Stimulated activated effector memory CD8-positive, alpha-beta T cell treated with anti-CD3 and anti-CD28 coated beads, Interleukin-12 subunit alpha, Interleukin-12 subunit beta, amount 100 ng/mL, for 72 hours (primary cell): ENCODE measurements around the gene STRIP1.
"Not testable (repeated sequence)": the region's sequence is repeated elsewhere in the genome, so short reads cannot be mapped to it uniquely, and the experiment has no call there.

ENCODE experiments used
- ATAC-seq: fragments of 150-1000 bp; cut with Tn5 transposase; 2 replicates; pipeline ENCODE4 v1.10.0; 2021
- DNase-seq, 2 donors: peaks; one replicate each; pipeline ENCODE4 v3.0.0; 2021 to 2022; ENCODE audit warnings: low spot score in 2 of 2
- H3K27ac Mint-ChIP-seq: one replicate; pipeline ENCODE4 v1.8.0; 2022; ENCODE audit warnings: mild to moderate bottlenecking, mixed read lengths
- H3K36me3 Mint-ChIP-seq: one replicate; pipeline ENCODE4 v1.8.0; 2022; ENCODE audit warnings: mild to moderate bottlenecking, mixed read lengths
- H3K4me1 Mint-ChIP-seq: one replicate; pipeline ENCODE4 v1.8.0; 2022; ENCODE audit warnings: mixed read lengths
- H3K4me3 Mint-ChIP-seq: one replicate; pipeline ENCODE4 v1.8.0; 2022; ENCODE audit warnings: mild to moderate bottlenecking, mixed read lengths
- H3K9me3 Mint-ChIP-seq: one replicate; pipeline ENCODE4 v1.8.0; 2022; ENCODE audit warnings: mixed read lengths

Gene STRIP1

GRCh38 chr1:110003747-110004428 is 30.5 kb upstream of the STRIP1 start:
- ATAC-seq, result peak; percentile 93

GRCh38 chr1:110004583-110004982 is 29.8 kb upstream of the STRIP1 start:
- Mint-ChIP-seq H3K4me3 (peak overlapping the region; percentile 47), H3K9me3 (no peaks in the 10 kb centered on the region), H3K36me3 (peaks cover 18% of the 10 kb centered on the region), H3K4me1 (peaks cover 29% of the 10 kb centered on the region), H3K27ac (peak overlapping the region; percentile 73)
- ATAC-seq (no peak), DNase-seq (no peak)

More at GRCh38 chr1:110003747-110004428, 30.5 kb upstream of the STRIP1 start:
- Mint-ChIP-seq H3K36me3 (peaks cover 11% of the 10 kb centered on the region), H3K4me1 (peaks cover 29% of the 10 kb centered on the region), H3K9me3 (no peaks in the 10 kb centered on the region), H3K4me3 (peak overlapping the region; percentile 47), H3K27ac (peak overlapping the region; percentile 73)
- DNase-seq, result peak in 1 of 2 donors; percentile 61

GRCh38 chr1:110005971-110006370 is 28.5 kb upstream of the STRIP1 start:
- Mint-ChIP-seq H3K36me3 (peaks cover 30% of the 10 kb centered on the region), H3K9me3 (no peaks in the 10 kb centered on the region), H3K4me1 (peaks cover 29% of the 10 kb centered on the region), H3K4me3 (no peak overlapping the region), H3K27ac (no peak overlapping the region)
- DNase-seq, result no peak
- no peak for ATAC-seq

- Mint-ChIP-seq H3K4me1 (peaks cover 29% of the 10 kb centered on the region), H3K36me3 (peaks cover 36% of the 10 kb centered on the region), H3K9me3 (no peaks in the 10 kb centered on the region), H3K4me3 (no peak overlapping the region), H3K27ac (no peak overlapping the region)
- ATAC-seq (no peak), DNase-seq (no peak)
Observed at GRCh38 chr1:110006516-110006915, 27.9 kb upstream of the STRIP1 start.

GRCh38 chr1:110007046-110007830 is 27.2 kb upstream of the STRIP1 start:
- peak overlapping the region; percentile 70 for H3K27ac Mint-ChIP-seq
- DNase-seq (no peak), ATAC-seq (no peak)
- H3K4me3 Mint-ChIP-seq, result no peak overlapping the region
- no peaks in the 10 kb centered on the region for H3K9me3 Mint-ChIP-seq
- H3K4me1 Mint-ChIP-seq, result peaks cover 29% of the 10 kb centered on the region
- peaks cover 43% of the 10 kb centered on the region for H3K36me3 Mint-ChIP-seq

GRCh38 chr1:110008971-110009565 is 25.4 kb upstream of the STRIP1 start:
- Mint-ChIP-seq H3K4me3 (no peak overlapping the region), H3K36me3 (peaks cover 61% of the 10 kb centered on the region), H3K4me1 (peaks cover 12% of the 10 kb centered on the region), H3K27ac (no peak overlapping the region), H3K9me3 (no peaks in the 10 kb centered on the region)
- no peak for DNase-seq
- no peak for ATAC-seq

GRCh38 chr1:110011527-110012041 is 22.8 kb upstream of the STRIP1 start:
- no peaks in the 10 kb centered on the region for H3K9me3 Mint-ChIP-seq
- DNase-seq, result no peak
- ATAC-seq, result peak; percentile 84
- H3K4me1 Mint-ChIP-seq, result no peaks in the 10 kb centered on the region
- no peak overlapping the region for H3K4me3 Mint-ChIP-seq
- peak overlapping the region; percentile 23 for H3K27ac Mint-ChIP-seq
- H3K36me3 Mint-ChIP-seq, result peaks cover 82% of the 10 kb centered on the region

GRCh38 chr1:110012100-110012780 is 22.2 kb upstream of the STRIP1 start:
- H3K27ac Mint-ChIP-seq, result no peak overlapping the region
- H3K36me3 Mint-ChIP-seq, result peaks cover 89% of the 10 kb centered on the region

GRCh38 chr1:110017792-110018191 is 16.6 kb upstream of the STRIP1 start:
- Mint-ChIP-seq H3K4me3 (no peak overlapping the region), H3K36me3 (peaks cover 100% of the 10 kb centered on the region), H3K9me3 (no peaks in the 10 kb centered on the region), H3K4me1 (no peaks in the 10 kb centered on the region), H3K27ac (no peak overlapping the region)
- DNase-seq (no peak), ATAC-seq (no peak)

More at GRCh38 chr1:110012100-110012780, 22.2 kb upstream of the STRIP1 start:
- ATAC-seq (no peak), DNase-seq (no peak)
- Mint-ChIP-seq H3K4me3 (no peak overlapping the region), H3K4me1 (no peaks in the 10 kb centered on the region), H3K9me3 (no peaks in the 10 kb centered on the region)

- H3K4me3 Mint-ChIP-seq, result no peak overlapping the region
- H3K36me3 Mint-ChIP-seq, result peaks cover 100% of the 10 kb centered on the region
Observed at GRCh38 chr1:110018396-110018795, 16.0 kb upstream of the STRIP1 start.

GRCh38 chr1:110019770-110020169 is 14.7 kb upstream of the STRIP1 start:
- Mint-ChIP-seq H3K9me3 (no peaks in the 10 kb centered on the region), H3K27ac (no peak overlapping the region), H3K4me3 (no peak overlapping the region), H3K4me1 (no peaks in the 10 kb centered on the region), H3K36me3 (peaks cover 95% of the 10 kb centered on the region)
- DNase-seq, result no peak
- ATAC-seq, result no peak

More at GRCh38 chr1:110018396-110018795, 16.0 kb upstream of the STRIP1 start:
- no peaks in the 10 kb centered on the region for H3K4me1 Mint-ChIP-seq
- H3K9me3 Mint-ChIP-seq, result no peaks in the 10 kb centered on the region
- H3K27ac Mint-ChIP-seq, result no peak overlapping the region
- ATAC-seq, result no peak
- DNase-seq, result no peak

GRCh38 chr1:110021285-110021684 is 13.1 kb upstream of the STRIP1 start:
- H3K9me3 Mint-ChIP-seq, result no peaks in the 10 kb centered on the region
- H3K4me1 Mint-ChIP-seq, result no peaks in the 10 kb centered on the region
- ATAC-seq (no peak), DNase-seq (no peak)
- H3K36me3 Mint-ChIP-seq, result peaks cover 86% of the 10 kb centered on the region
- H3K27ac Mint-ChIP-seq, result no peak overlapping the region
- no peak overlapping the region for H3K4me3 Mint-ChIP-seq

GRCh38 chr1:110024613-110025012 is 9.8 kb upstream of the STRIP1 start:
- Mint-ChIP-seq H3K36me3 (peaks cover 52% of the 10 kb centered on the region), H3K9me3 (no peaks in the 10 kb centered on the region), H3K4me3 (no peak overlapping the region), H3K4me1 (no peaks in the 10 kb centered on the region), H3K27ac (peak overlapping the region; percentile 5)
- DNase-seq, result no peak
- ATAC-seq, result no peak

- DNase-seq, result peak in 1 of 2 donors; percentile 57
- Mint-ChIP-seq H3K4me3 (peak overlapping the region; percentile 89), H3K4me1 (peaks cover 35% of the 10 kb centered on the region), H3K36me3 (peaks cover 18% of the 10 kb centered on the region), H3K27ac (peak overlapping the region; percentile 96)
- ATAC-seq, H3K9me3 Mint-ChIP-seq: not testable (repeated sequence)
Observed at GRCh38 chr1:110030687-110031086, 3.7 kb upstream of the STRIP1 start.

GRCh38 chr1:110032327-110032726 is 2.1 kb upstream of the STRIP1 start:
- Mint-ChIP-seq H3K27ac (no peak overlapping the region), H3K4me1 (peaks cover 36% of the 10 kb centered on the region), H3K9me3 (no peaks in the 10 kb centered on the region), H3K4me3 (peak overlapping the region; percentile 89), H3K36me3 (peaks cover 23% of the 10 kb centered on the region)
- no peak for ATAC-seq
- no peak for DNase-seq
